ENCODE results near the gene ABLIM3. TPM values are rescaled to one million over a fixed set of nuclear protein-coding genes. Genes with fewer than 3 reads are reported as not detected.

The ABLIM3 gene
- total RNA-seq, 1 experiment from 2014 or later, result not detected

GRCh38 chr5:149117970-149118369 lies 23.3 kb upstream of the ABLIM3 start:
- DNase-seq, result no peak
- no peak overlapping the region for H3K27ac Mint-ChIP-seq (ENCODE audit: unreplicated experiment)
- no peaks in the 10 kb centered on the region for H3K4me1 Mint-ChIP-seq (ENCODE audit: low read depth, unreplicated experiment)
- TF ChIP-seq CTCF (IDR thresholded peaks at IDR 0.05; ENCODE audit: insufficient read depth in 1 of 2, low read depth in 1 of 2, low read length in 1 of 2, severe bottlenecking in 1 of 2, unreplicated experiment in 1 of 2), result no peak
- no peak overlapping the region for H3K4me3 Mint-ChIP-seq (ENCODE audit: unreplicated experiment)
- ChIA-PET CTCF (no interaction called here), POLR2A (no interaction called here)
- no peaks in the 10 kb centered on the region for H3K9me3 Mint-ChIP-seq (ENCODE audit: unreplicated experiment)
- Histone ChIP-seq H3K27me3 (replicated peaks; ENCODE audit: control insufficient read depth, insufficient read depth, low read length) (no peaks in the 10 kb centered on the region; the same call in 1 of the 2 replicates), H3K36me3 (ENCODE audit: control insufficient read depth, insufficient read depth, low read length) (no peaks in the 10 kb centered on the region), H3K9me3 (no peaks in the 10 kb centered on the region), H3K4me3 (ENCODE audit: low read depth, low read length) (no peak overlapping the region), H3K4me1 (no peaks in the 10 kb centered on the region)
- peaks cover 22% of the 10 kb centered on the region for H3K27me3 Mint-ChIP-seq (ENCODE audit: insufficient read depth, unreplicated experiment)
- intact Hi-C loops (cut with micrococcal nuclease; ENCODE audit: unreplicated experiment), result no loop called here
- no peaks in the 10 kb centered on the region for H3K36me3 Mint-ChIP-seq (ENCODE audit: insufficient read depth, unreplicated experiment)
- BruUV-seq (replicated peaks), result no TSS peak

- Mint-ChIP-seq H3K27ac (ENCODE audit: unreplicated experiment) (no peak overlapping the region), H3K36me3 (ENCODE audit: insufficient read depth, unreplicated experiment) (no peaks in the 10 kb centered on the region), H3K4me1 (ENCODE audit: low read depth, unreplicated experiment) (no peaks in the 10 kb centered on the region), H3K27me3 (ENCODE audit: insufficient read depth, unreplicated experiment) (peaks cover 22% of the 10 kb centered on the region), H3K9me3 (ENCODE audit: unreplicated experiment) (no peaks in the 10 kb centered on the region), H3K4me3 (ENCODE audit: unreplicated experiment) (no peak overlapping the region)
- BruUV-seq (replicated peaks), result no TSS peak
- TF ChIP-seq CTCF (IDR thresholded peaks at IDR 0.05; ENCODE audit: insufficient read depth in 1 of 2, low read depth in 1 of 2, low read length in 1 of 2, severe bottlenecking in 1 of 2, unreplicated experiment in 1 of 2), result no peak
- H3K9me3 ChIP-seq, result no peaks in the 10 kb centered on the region
- CTCF ChIA-PET, result no interaction called here
- no peaks in the 10 kb centered on the region for H3K36me3 ChIP-seq (ENCODE audit: control insufficient read depth, insufficient read depth, low read length)
- intact Hi-C loops (cut with micrococcal nuclease; ENCODE audit: unreplicated experiment), result no loop called here
- H3K4me1 ChIP-seq, result no peaks in the 10 kb centered on the region
- no peak overlapping the region for H3K4me3 ChIP-seq (ENCODE audit: low read depth, low read length)
- DNase-seq, result no peak
- POLR2A ChIA-PET, result no interaction called here
- H3K27me3 ChIP-seq (replicated peaks; ENCODE audit: control insufficient read depth, insufficient read depth, low read length), result no peaks in the 10 kb centered on the region; the same call in 1 of the 2 replicates
Measured at GRCh38 chr5:149118463-149118862, 22.8 kb upstream of the ABLIM3 start.

GRCh38 chr5:149121145-149121544 lies 20.1 kb upstream of the ABLIM3 start:
- Histone ChIP-seq H3K36me3 (ENCODE audit: control insufficient read depth, insufficient read depth, low read length) (no peaks in the 10 kb centered on the region), H3K27me3 (replicated peaks; ENCODE audit: control insufficient read depth, insufficient read depth, low read length) (no peaks in the 10 kb centered on the region; the same call in 1 of the 2 replicates), H3K9me3 (no peaks in the 10 kb centered on the region), H3K4me3 (ENCODE audit: low read depth, low read length) (no peak overlapping the region), H3K4me1 (no peaks in the 10 kb centered on the region)
- peaks cover 23% of the 10 kb centered on the region for H3K27me3 Mint-ChIP-seq (ENCODE audit: insufficient read depth, unreplicated experiment)
- intact Hi-C loops (cut with micrococcal nuclease; ENCODE audit: unreplicated experiment), result no loop called here
- ChIA-PET CTCF (no interaction called here), POLR2A (no interaction called here)
- no TSS peak for BruUV-seq (replicated peaks)
- peaks cover 17% of the 10 kb centered on the region for H3K4me1 Mint-ChIP-seq (ENCODE audit: low read depth, unreplicated experiment)
- H3K36me3 Mint-ChIP-seq (ENCODE audit: insufficient read depth, unreplicated experiment), result no peaks in the 10 kb centered on the region
- H3K4me3 Mint-ChIP-seq (ENCODE audit: unreplicated experiment), result no peak overlapping the region
- no peak for DNase-seq
- no peaks in the 10 kb centered on the region for H3K9me3 Mint-ChIP-seq (ENCODE audit: unreplicated experiment)
- H3K27ac Mint-ChIP-seq (ENCODE audit: unreplicated experiment), result no peak overlapping the region
- no peak for TF ChIP-seq CTCF (IDR thresholded peaks at IDR 0.05; ENCODE audit: insufficient read depth in 1 of 2, low read depth in 1 of 2, low read length in 1 of 2, severe bottlenecking in 1 of 2, unreplicated experiment in 1 of 2)

All from Caco-2 (cell line).